GM12878 (cell line): ENCODE data around the gene MAP7. TPM values are rescaled to one million over a fixed set of nuclear protein-coding genes. Genes with fewer than 3 reads are reported as not detected.

Experiments used
- ATAC-seq: fragments of 200-7000 bp; cut with Tn5 transposase; 3 replicates; pipeline ENCODE4 v1.9.1; 2020; ENCODE audit warnings: mild to moderate bottlenecking, moderate library complexity
- BruUV-seq: library from RNA; stranded (reverse); fragments of 400-500 nt; replicated peaks from 2 replicates; lab custom pipeline; 2021; lab: Mats Ljungman, UMichigan
- CTCF ChIA-PET: fragments of 300-600 bp; sonication (Branson Sonifier 250); formaldehyde crosslinking; extraction: SDS; loops from one replicate; lab custom pipeline; 2021; ENCODE audit warnings: inconsistent platforms; lab: Yijun Ruan, JAX
- POLR2A ChIA-PET: fragments of 350-600 bp; formaldehyde crosslinking; extraction: SDS; loops from one replicate; lab custom pipeline; 2021; ENCODE audit warnings: inconsistent platforms; lab: Charles Lee
- RAD21 ChIA-PET: fragments of 300-600 bp; sonication (Branson Sonifier 250); formaldehyde crosslinking; loops from one replicate; lab custom pipeline; 2023; ENCODE audit warnings: antibody characterized with exemption; ENCODE audit not compliant: unreplicated experiment; lab: Charles Lee
- SMC1A ChIA-PET: fragments of 300-600 bp; sonication (Branson Sonifier 250); formaldehyde crosslinking; loops from one replicate; lab custom pipeline; 2023; ENCODE audit not compliant: unreplicated experiment, uncharacterized antibody; lab: Charles Lee
- DNase-seq: peaks from one replicate; pipeline ENCODE4 v3.0.0-alpha.2; 2011; ENCODE audit warnings: low read depth, low spot score
- FAIRE-seq: peaks from 3 replicates; lab custom pipeline; 2011; peaks lifted over from hg19 to GRCh38; lab: Jason Lieb, UNC
- H2AFZ ChIP-seq: 2 replicates; pipeline ENCODE4 v1.6.0; 2011; ENCODE audit warnings: low read depth, low read length, control low read depth; ENCODE audit not compliant: control insufficient read depth
- H3K27ac ChIP-seq: 2 replicates; pipeline ENCODE4 v1.5.1; 2011; ENCODE audit warnings: control low read depth; ENCODE audit not compliant: control insufficient read depth, insufficient read depth
- H3K27me3 ChIP-seq, 2 experiments: replicated peaks in 1 of 2; 2 replicates each; pipeline versions ENCODE4 v1.6.0 to v1.6.1; 2011; ENCODE audit warnings: low read length in 1 of 2; ENCODE audit not compliant: control insufficient read depth in 2 of 2, insufficient read depth in 2 of 2
- H3K36me3 ChIP-seq, 2 experiments: 2 replicates each; pipeline ENCODE4 v1.5.1; 2011; ENCODE audit warnings: low read length in 1 of 2; ENCODE audit not compliant: control insufficient read depth in 2 of 2, insufficient read depth in 2 of 2
- H3K4me1 ChIP-seq: 2 replicates; pipeline ENCODE4 v1.6.1; 2011; ENCODE audit warnings: mild to moderate bottlenecking, low read length, moderate library complexity, mixed read lengths; ENCODE audit not compliant: control insufficient read depth, insufficient read depth
- H3K4me2 ChIP-seq: 2 replicates; pipeline ENCODE4 v1.6.0; 2011; ENCODE audit warnings: control low read depth; ENCODE audit not compliant: control insufficient read depth, insufficient read depth
- H3K4me3 ChIP-seq: fragments of 200-600 bp; sonication (generic); 2 replicates; pipeline ENCODE4 v1.5.1; 2016
- H3K79me2 ChIP-seq: 2 replicates; pipeline ENCODE4 v1.6.0; 2011; ENCODE audit warnings: low read length; ENCODE audit not compliant: control insufficient read depth, insufficient read depth
- H3K9ac ChIP-seq: 2 replicates; pipeline ENCODE4 v1.8.0; 2011; ENCODE audit warnings: low read length, control low read depth, mixed read lengths; ENCODE audit not compliant: control insufficient read depth, insufficient read depth
- H3K9me3 ChIP-seq: replicated peaks from 3 replicates; pipeline ENCODE4 v1.5.1; 2011; ENCODE audit warnings: mild to moderate bottlenecking, low read length; ENCODE audit not compliant: control insufficient read depth, insufficient read depth
- H4K20me1 ChIP-seq: 2 replicates; pipeline ENCODE4 v1.6.0; 2011; ENCODE audit not compliant: control insufficient read depth, insufficient read depth
- EED ChIP-seq: sonication (generic); IDR thresholded peaks from 2 replicates; pipeline ENCODE4 v1.6.1; 2016; ENCODE audit warnings: antibody characterized with exemption, low read depth
- EP300 ChIP-seq, 2 experiments: fragments of 150-350 bp in 1 of 2; IDR thresholded peaks; 2 replicates each; pipeline ENCODE4 v1.6.1; 2011 to 2012; ENCODE audit warnings: low read depth in 2 of 2, low read length in 2 of 2, borderline replicate concordance in 1 of 2, improper control_type of control experiment in 1 of 2, inconsistent platforms in 1 of 2; ENCODE audit not compliant: control insufficient read depth in 1 of 2
- GABPA ChIP-seq: IDR thresholded peaks from 2 replicates; pipeline ENCODE4 v1.6.1; 2014; ENCODE audit warnings: antibody characterized with exemption, low read depth, mild to moderate bottlenecking, inconsistent platforms
- IKZF1 ChIP-seq: fragments of 450-650 bp; conservative IDR thresholded peaks from 2 replicates; pipeline ENCODE4 v1.6.1; 2017; ENCODE audit warnings: antibody characterized with exemption, mild to moderate bottlenecking
- NBN ChIP-seq: fragments of 450-650 bp; IDR thresholded peaks from 2 replicates; pipeline ENCODE4 v1.6.1; 2016
- NR2C1 ChIP-seq: fragments of 450-650 bp; IDR thresholded peaks from 2 replicates; pipeline ENCODE4 v1.6.1; 2017; ENCODE audit warnings: antibody characterized with exemption, mild to moderate bottlenecking, moderate library complexity
- NR2C2 ChIP-seq: IDR thresholded peaks from 2 replicates; pipeline ENCODE4 v1.6.1; 2011; ENCODE audit warnings: borderline replicate concordance, low read depth; ENCODE audit not compliant: control insufficient read depth, insufficient read length
- PAX5 ChIP-seq: IDR thresholded peaks from 2 replicates; pipeline ENCODE4 v1.6.1; 2011; ENCODE audit warnings: low read depth, low read length, borderline replicate concordance
- PBX3 ChIP-seq: IDR thresholded peaks from 2 replicates; pipeline ENCODE4 v1.6.1; 2011; ENCODE audit warnings: mild to moderate bottlenecking, low read depth, low read length, moderate library complexity; ENCODE audit not compliant: insufficient replicate concordance
- SMAD5 ChIP-seq: IDR thresholded peaks from 2 replicates; pipeline ENCODE4 v1.6.1; 2016; ENCODE audit warnings: antibody characterized with exemption, low read depth
- SRF ChIP-seq, 2 experiments: IDR thresholded peaks; 2 replicates each; pipeline ENCODE4 v1.6.1; 2011; ENCODE audit warnings: low read depth in 2 of 2, low read length in 2 of 2, mild to moderate bottlenecking in 1 of 2, moderate library complexity in 1 of 2
- SUPT20H ChIP-seq: IDR thresholded peaks from 2 replicates; pipeline ENCODE4 v1.6.1; 2011; ENCODE audit warnings: low read depth, mild to moderate bottlenecking, low read length, moderate library complexity, borderline replicate concordance; ENCODE audit not compliant: control insufficient read depth
- ZNF207 ChIP-seq: fragments of 450-650 bp; IDR thresholded peaks from 2 replicates; pipeline ENCODE4 v1.6.1; 2014; ENCODE audit warnings: antibody characterized with exemption, mild to moderate bottlenecking, borderline replicate concordance
- ZNF274 ChIP-seq: IDR thresholded peaks from one replicate; pipeline ENCODE4 v1.8.0; 2011; ENCODE audit not compliant: insufficient read length, insufficient read depth
- WGBS: methylation state at CpG from one replicate; pipeline ENCODE4 v1.1.6; 2016; ENCODE audit warnings: low lambda C conversion rate; ENCODE audit not compliant: insufficient replicate concordance, insufficient coverage; ENCODE audit errors: missing lambda C conversion rate; 5-methylcytosine and 5-hydroxymethylcytosine counted together
- in situ Hi-C: fragments of 300-500 bp; cut with MboI; formaldehyde crosslinking; loops from 9 replicates; pipeline ENCODE4 v1.14.3; 2018; ENCODE audit warnings: mixed read lengths
- intact Hi-C: fragments of 100-400 bp; cut with micrococcal nuclease; formaldehyde crosslinking; loops from one replicate; pipeline ENCODE4 v1.14.2; 2022; ENCODE audit not compliant: unreplicated experiment
- polyA plus RNA-seq, 11 experiments: library from polyadenylated mRNA; depleted of rRNA in 4 of 11; unstranded in 6 of 11; stranded (reverse) in 5 of 11; fragments of >200 nt; fragmentation: Nextera tagmentation in 4 of 11; fragmentation: Illumina TruSeq in 1 of 11; extraction: Ambion mirVana in 4 of 11; extraction: Trizol in 1 of 11; gene quantifications; 1 replicate in 1 of 11; 2 replicates in 10 of 11; pipeline versions ENCODE4 v1.2.1 to v1.2.3, GENCODE V29; 2011 to 2016; ENCODE audit warnings: inconsistent platforms in 2 of 11, missing spikeins in 2 of 11, low read depth in 1 of 11
- total RNA-seq, 4 experiments: library from RNA; depleted of rRNA in 3 of 4; stranded (reverse); fragments of >200 nt in 3 of 4; fragmentation: Illumina TruSeq in 1 of 4; extraction: Trizol in 1 of 4; gene quantifications; 2 replicates each; pipeline versions ENCODE4 v1.2.1 to v1.2.3, GENCODE V29; 2013 to 2021

MAP7 gene
- total and polyA plus RNA-seq, 10 of the 15 experiments (the other 5 are each of a cell fraction or from before 2014, with no cell fraction given): 0.04 to 0.17 (median 0.08) TPM; not detected in 2

GRCh38 chr6:136550045-136550329 lies 235 bp downstream of the MAP7 start:
- Histone ChIP-seq H3K4me2 (peak overlapping the region; percentile 70), H3K4me3 (peak overlapping the region; percentile 70), H4K20me1 (no peaks in the 10 kb centered on the region; the same call in 1 of the 2 replicates), H3K27ac (no peak overlapping the region), H2AFZ (peak overlapping the region; percentile 37; the same call in 1 of the 2 replicates), H3K27me3 (peaks cover 0 to 7% of the 10 kb centered on the region in 2 experiments; a peak in 3 of 4 replicates), H3K36me3 (peaks cover 0 to 3% of the 10 kb centered on the region in 2 experiments; a peak in 1 of 4 replicates), H3K9me3 (no peaks in the 10 kb centered on the region), H3K4me1 (peaks cover 9% of the 10 kb centered on the region; the same call in 1 of the 2 replicates), H3K9ac (no peak overlapping the region), H3K79me2 (no peaks in the 10 kb centered on the region)
- RAD21 ChIA-PET: no interaction called here
- no peak for FAIRE-seq
- no peak for DNase-seq
- SMC1A ChIA-PET: no interaction called here
- in situ Hi-C loops: no loop called here
- intact Hi-C loops: no loop called here
- no TSS peak for BruUV-seq
- ATAC-seq: peak; percentile 76
- CTCF ChIA-PET: interaction anchor here (0.6 to 1.2 kb wide), 2 partner anchors 27 to 1306 kb away, joined by 3 read pairs; no protein-coding TSS in a partner anchor
- POLR2A ChIA-PET: no interaction called here
- TF ChIP-seq NR2C2 (no peak), GABPA (no peak), SUPT20H (no peak), PBX3 (no peak), ZNF207 (no peak), NBN (no peak), NR2C1 (no peak), PAX5 (no peak), SMAD5 (no peak), EP300 (IDR thresholded peaks at IDR 0.05; ENCODE audit: borderline replicate concordance in 1 of 2, control insufficient read depth in 1 of 2, low read depth in 2 of 2, low read length in 2 of 2) (no peak), IKZF1 (no peak), ZNF274 (no peak), EED (no peak), SRF (IDR thresholded peaks at IDR 0.05; ENCODE audit: low read depth in 2 of 2, low read length in 2 of 2) (no peak)
- WGBS: 0% methylated on average over 6 of the region's 46 CpGs
